Measurements from ENCODE around the gene UVRAG.

DNA sequence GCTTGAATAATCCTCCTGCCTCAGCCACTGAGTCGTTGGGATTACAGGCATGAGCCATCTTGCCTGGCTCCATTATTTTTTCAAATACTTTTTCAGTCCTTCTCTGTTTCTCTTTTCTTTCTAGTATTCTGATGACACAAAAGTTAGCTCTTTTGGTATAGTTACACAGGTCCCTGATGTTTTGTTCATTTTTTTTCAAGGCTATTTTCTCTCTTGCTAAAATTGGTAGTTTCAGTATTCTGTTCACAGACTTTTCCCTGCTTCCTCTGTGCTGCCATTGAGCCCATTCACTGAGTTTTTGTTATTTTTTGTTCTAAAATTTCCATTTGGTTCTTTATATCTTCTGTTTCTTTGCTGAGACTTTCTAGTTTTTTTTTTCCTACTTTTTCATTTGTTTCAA lies 166.5 kb downstream of the UVRAG start:
- TF ChIP-seq YY1 (IDR thresholded peaks at IDR 0.05; ENCODE audit: low read depth) (no peak), USF1 (IDR thresholded peaks at IDR 0.05) (no peak), EP300 (IDR thresholded peaks at IDR 0.05; ENCODE audit: borderline replicate concordance) (no peak)

Measured in Ishikawa (cell line).